ENCODE results near the gene NSMF.

Gene NSMF

DNA sequence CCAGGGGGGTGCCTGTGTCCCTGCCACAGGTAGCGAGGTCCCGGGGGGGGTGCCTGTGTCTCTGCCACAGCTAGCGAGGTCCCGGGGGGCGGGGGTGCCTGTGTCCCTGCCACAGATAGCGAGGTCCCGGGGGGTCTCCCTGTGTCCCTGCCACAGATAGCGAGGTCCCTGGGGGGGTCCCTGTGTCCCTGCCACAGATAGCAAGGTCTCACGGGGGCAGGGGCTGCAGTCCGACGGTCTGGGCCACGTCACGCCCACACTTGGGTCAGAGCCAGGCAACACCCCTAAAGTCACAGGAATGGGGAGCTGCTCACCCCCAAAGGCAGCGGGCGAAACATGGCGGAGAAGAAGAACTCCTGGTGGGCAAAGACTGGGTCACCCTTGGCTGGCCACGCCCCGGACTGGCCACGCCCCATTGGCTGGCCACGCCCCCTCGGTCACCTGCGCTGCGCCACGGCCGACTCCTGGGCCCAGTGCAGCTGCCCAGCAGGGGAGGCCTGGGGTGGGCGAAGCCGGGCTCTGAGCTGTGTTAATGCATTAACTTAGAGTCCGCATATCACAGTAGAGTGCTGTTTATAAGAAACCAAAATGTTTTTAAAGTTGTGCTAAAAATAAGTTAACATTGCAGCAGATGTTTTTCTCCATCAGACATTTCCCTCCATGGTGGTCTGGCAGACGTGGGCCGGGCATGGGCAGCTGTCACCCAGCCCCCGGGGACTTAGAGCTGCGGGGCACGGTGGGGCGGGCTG lies 29.0 kb downstream of the NSMF start:
- no peak for DNase-seq

DNA sequence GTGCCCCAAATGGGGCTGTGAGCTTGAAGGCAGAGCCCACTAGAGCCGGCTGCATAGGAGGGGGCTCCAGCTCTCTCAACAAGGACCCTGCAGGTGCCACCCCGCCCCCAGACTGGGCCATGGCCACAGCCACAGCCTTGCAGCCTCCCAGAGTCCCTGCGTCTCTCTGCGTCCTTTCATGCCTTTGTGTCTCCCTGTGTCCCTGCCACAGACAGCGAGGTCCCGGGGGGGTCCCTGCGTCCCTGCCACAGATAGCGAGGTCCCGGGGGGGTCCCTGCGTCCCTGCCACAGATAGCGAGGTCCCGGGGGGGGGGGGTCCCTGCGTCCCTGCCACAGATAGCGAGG lies 29.6 kb downstream of the NSMF start:
- no peak for DNase-seq

DNA sequence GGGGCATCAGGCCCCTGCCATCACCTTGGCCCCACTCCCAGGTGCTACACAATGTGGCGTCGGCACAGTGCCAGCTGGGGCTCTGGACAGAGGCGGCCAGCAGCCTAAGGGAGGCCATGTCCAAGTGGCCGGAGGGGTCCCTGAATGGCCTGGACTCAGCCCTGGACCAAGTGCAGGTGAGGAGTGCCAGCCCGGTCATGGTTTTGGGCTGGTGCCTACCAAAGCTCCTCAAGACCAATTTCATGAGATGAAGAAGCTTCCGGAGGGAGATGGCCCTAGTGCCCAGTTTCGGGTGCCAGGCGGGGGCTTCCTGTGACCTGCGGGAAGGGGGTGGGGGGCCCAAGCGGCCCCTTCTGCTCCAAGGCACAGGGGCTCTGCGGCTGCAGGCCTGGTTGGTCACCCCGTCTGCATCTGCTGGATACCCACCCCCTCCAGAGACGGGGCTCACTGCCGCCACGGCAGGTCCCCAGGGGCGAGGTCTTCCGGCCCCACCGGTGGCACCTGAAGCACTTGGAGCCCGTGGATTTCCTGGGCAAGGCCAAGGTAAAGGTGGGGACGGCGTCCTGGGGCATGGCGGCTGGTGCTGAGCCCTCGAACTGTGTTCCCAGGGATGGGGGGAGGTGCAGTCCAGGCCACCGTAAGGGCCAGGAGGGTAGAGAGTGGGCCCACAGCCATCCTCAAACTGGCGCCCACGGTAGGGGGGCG lies 30.1 kb downstream of the NSMF start:
- no peak for DNase-seq

DNA sequence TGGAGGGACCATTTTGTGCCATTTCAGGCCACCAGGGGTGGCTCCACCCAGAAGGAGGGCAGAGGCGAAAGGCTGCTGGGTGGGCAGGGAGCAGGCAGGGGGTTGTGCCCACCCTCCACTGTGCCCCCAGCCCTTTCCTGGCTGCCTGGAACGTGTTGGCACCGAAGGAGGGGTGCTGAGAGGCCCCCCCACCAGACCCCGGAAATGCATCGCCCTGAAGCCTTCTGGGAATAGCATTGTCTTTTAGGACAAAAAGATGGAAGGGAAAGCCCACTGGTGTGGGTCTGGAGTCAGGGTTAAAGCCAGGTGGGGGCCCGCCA lies 30.9 kb downstream of the NSMF start:
- no peak for DNase-seq

DNA sequence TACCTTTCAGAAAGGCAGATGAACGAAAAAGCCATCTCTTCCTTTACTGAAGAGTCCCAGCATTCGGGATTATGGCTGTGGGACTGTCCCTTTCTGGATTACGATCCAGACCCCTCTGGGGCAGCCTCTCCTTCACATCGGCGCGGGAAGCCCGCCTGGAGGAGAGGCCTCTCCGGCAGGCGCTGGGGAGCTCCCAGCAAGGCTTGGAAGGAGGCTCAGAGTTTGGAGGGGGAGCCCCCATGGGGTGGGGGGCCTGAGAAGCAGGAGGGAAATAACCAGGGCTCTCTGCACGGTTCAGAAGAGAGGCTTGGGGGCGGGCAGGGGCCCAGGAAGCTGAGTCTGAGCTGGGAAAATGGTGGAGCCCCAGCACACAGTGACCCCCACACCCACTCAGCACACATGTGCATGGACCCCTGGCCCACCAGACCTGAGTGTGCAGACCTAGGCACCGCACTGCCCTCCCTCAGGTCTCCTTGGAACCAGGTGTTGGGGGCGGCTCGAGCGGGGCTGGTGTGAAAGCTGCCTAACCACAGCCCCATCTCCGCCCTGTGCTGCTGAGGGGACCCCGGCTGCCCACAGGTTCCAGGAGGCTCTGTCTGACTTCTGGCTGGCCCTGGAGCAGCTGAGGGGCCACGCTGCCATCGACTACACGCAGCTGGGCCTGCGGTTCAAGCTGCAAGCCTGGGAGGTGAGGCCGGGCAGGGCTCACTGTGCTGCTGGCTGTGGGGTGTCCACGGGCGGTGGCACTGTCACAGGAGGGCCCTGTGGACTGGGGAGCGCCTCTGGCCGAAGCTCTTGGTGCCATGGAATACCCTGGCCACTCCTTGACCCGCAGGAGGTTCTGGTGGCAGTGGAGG lies 31.5 kb downstream of the NSMF start:
- no peak for DNase-seq

DNA sequence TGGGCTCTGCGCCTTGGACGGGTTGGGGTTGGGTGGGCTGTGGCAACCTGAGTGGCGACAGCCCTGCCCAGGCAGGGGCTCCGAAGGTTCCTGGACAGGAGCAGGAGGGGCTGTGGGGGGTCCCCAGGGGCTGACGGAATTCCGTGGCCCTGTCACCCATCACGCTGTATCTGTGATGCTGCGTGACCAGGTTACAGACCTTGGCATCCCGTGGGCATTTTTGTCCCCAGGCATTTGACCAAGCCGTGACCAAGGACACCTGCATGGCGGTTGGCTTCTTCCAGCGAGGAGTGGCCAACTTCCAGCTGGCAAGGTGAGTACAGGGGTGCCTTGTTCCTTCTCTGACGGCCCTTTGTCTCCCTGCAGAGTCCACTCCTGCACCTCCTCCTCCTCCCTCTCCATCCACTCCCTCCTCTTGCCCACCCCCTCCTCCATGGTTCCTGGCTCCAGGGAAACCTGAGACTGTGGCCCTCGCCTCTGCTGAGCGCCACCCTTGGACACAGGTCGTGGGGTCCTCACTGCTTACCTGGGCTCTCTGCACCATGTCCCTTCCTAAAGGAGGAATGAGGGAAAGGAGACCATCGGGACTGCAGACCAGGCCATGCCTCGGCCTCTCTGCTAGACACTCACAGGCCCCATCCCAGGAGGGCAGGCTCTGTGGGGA lies 33.0 kb downstream of the NSMF start:
- no peak for DNase-seq

DNA sequence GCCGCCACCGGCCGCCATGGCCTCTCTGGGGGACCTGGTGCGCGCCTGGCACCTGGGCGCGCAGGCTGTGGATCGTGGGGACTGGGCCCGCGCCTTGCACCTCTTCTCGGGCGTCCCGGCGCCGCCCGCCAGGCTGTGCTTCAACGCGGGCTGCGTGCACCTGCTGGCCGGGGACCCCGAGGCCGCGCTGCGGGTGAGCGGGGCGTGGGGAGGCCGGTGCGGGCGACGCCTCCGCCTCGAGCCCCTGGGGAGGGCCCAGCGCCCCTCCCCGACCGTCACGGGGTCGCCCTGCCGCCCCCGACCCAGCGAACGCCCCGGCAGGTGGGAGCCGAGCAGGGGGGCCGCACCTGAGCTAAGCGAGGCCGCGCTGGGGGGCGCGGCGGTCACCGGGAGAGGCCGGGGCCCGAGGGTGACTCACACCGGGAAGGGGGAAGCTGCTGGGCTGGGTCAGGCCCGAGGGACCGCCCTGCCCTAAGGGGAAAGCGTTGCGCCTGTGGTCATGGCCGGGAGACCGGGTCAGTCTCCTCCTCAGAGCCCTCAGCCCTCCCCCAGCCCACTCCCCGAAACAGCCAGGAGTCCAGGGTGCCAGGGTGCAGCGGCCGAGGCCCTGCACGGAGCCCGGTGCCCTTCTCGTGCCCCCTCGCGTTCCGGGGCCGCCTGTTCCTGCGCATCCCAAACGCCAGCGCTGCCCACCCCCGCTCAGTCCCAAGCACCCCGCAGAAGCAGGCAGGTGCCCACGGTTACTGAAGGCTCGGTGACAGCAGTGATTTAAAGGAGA lies 35.4 kb downstream of the NSMF start:
- DNase-seq, result no peak

DNA sequence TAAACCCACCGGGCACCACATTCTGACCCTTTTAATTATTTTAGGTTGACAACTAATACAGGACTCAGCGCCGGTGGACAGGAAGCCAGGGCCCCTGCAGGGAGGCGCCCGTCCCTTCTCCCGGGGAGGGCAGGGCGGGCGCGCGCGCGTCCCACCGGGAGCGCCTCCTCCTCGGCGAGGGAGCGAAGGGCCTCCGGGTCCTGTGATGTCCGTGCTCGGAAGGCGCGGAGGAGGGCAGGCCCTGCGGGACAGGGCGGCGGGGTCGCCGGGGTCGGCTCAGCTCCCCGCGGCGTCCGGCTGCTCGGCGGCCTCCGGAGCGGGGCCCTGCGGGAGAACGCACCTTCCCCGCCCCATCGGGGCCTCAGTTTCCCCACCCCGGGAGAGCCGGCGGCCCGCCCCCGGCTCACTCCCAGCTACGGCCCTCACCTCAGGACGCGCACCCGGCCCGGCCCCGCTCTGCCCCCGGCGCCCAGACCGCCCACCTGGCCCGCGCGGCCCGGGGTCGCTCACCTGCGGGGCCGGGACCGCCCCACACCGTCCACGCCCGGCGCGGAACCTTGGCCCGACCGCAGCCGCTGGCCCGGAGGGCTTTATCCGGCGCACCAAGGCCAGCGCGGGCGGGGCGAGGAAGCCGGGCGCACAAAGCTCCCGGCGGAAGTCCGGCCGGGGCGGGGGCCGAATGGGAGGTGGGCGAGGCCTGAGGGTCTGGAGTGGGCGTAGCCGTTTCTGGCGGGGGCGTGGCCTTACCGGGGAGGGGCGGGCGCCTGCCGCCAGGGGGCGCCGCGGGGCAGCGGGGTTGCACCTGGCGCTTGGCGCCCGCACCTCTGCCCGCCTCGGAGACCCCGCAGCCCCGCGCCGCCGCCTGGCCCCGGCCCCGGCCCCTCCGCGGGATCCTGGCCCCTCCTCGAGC lies 36.3 kb downstream of the NSMF start, which contains the start of the genes EXD3 and NOXA1:
TSS of gene EXD3 (minus strand) at position 559 of the 910 bp plus-strand sequence. CDS start 27,805 bp downstream, outside the sequence.
TSS of gene NOXA1 (plus strand) at position 790 of the 910 bp plus-strand sequence. CDS start 137 bp downstream, outside the sequence.
- peak; percentile 92 for DNase-seq

DNA sequence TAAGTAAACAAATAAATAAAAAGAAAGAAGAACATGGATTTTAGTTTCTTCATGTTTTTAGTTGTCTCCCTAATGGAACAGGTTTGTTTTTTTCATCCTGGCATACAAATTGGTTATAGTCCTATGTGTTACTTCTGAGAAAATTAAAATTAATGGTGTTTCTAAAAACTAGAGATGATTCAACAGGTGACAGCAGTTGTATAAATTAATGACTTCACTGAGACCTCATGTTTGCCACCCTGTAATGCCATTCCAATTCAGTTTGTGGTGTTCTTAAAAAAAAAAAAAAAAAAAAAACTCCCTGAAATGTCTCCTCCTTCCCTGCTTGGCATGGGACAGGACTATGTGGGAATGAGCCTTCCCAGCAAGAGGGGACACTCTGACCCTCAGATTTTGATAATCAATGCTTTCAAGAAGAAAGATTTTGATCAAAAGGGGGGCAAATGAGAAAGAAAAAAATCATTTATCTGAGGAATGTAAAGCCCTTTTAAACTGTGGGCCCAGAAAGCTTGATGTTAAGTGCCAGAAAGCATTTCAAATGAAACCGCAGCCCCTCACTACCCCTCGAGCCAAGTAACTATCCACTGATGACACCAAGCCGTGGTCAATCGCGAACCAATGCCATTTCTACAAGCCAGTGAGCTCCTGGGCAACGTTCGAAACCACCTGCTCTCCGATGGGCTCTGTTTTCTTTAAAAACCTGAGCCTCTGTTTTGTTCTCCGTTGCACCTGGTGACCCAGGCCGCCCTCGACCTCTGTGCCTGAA lies 37.1 kb downstream of the NSMF start:
- no peak for DNase-seq

DNA sequence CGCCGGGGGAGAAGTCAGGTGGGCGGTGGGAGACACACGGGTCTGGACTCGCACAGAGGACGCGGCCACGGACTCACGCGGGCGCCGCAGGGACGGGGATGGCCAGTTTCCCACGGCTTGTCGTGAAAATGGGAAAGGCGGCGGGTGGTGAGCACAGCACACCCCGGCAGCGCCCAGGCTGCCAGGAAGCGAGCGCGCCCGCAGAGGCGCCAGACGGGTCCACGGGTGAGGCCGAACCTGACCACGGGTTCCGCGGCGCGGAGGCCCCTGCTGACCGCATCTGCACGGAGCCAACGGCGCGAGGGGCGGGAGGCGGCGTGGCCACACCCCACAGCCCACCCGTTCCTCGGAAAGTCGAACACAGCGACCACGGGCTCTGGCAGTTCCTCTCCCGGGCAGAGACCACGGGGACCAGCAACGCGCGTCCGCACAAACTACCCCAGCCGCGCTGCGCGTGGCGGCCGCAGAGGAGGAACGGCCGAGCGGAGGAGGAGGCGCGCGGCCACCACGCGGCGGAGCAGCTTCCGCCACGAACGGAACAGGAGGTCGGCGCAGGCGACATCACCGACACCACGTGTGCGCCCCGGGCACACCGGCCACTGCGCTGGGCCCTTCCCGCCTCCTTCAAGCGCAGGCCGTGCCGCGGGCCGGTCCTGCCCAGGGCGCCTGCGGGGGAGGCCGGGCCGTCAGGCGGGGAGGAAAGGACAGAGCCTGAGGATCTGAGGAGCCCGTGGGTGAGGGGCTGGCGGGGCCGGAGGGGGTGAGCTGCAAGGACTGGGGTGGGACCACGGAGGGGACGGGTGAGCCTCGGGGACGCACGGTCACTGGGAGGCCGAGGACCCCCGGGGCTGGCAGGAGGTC lies 41.7 kb downstream of the NSMF start:
- DNase-seq, result no peak

DNA sequence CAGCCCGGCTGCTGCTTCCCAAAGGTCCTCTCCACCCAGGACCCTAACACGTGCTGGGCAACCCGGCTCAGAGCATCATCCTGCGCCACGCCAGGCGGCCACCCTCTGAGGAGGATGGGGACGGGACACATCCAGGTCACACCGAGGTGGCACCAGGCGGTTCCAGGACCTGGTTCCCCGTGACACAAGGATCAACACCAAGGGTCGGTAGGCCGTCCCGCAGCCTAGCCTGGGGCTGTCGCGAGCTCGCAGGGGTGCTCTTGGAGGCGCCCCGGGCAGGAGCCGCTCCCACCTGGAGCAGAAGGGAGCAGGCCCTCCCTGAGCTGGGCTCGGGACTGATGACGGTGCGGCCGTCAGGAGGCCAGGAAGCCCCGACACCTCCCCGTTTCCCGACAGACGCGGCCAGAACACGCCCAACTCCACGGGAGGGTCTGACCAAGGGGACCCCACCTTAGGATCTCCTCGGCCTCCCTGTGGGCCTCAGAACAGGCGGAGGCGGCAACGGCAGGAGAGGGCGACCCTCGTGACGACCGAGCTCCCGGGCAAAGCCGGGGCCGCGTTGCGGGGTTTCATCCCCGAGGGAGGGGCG lies 42.5 kb downstream of the NSMF start:
- no peak for DNase-seq

DNA sequence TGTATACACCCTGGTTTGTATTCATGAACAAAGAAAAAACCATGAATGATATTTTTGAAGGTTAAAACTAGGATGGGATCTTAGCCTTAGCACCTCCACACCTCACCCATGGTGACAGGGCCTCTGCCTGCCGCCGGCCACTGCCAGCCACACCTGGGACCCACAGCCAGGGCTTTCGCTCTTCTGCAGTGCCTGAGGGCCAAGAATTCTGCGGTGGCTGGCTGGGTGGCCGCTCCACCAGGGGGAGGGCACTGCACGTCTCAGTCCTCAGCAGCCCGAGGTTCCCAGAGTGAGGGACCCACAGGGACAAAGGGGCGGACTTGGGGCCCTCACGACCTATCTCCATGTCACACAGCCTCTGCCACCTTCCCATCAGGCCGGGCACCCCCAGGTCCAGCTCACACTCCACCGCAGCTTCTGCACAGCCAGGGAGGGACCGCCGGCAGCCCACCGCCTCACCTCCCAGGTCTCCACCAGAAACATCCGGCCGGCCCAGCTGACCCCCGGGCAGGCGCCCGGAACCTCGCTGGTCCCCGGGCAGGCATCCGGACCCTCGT lies 43.0 kb downstream of the NSMF start:
- no peak for DNase-seq

DNA sequence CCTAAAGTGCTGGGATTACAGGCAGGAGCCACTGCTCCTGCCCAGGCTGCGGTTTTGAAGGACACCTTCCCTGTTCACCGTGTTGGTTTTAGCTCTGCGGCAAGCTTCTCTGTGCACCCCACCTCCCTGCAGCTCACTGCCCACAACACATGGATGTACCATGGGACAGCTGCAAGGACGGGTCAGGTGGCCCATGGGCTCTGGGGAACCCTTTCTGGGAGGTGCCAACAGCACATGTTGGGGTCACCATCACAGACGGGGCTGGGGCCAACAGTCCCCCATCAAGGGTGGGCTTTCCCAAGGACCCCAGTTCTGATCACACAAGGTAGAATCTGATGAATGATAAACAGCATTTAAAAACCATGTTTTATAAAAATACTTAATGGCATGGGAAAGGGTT lies 43.7 kb downstream of the NSMF start:
- DNase-seq, result no peak

DNA sequence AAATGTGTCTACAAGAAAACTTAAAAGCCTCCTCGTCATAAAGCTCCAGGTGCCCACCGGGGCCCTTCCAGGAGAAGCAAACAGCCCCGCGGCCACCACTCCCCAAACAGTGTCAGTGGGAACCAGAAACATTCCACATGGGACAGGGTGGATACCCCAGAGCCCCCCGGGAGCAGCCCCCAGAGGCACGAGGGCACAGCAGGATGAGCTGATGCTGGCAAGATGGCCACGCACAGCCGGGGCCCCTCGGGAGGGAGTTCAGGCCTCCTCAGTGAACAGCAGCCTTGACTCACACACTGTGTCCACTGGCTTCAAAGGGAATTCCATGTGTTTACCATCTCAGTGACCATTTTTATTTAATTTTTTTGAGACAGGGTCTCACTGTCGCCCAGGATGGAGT lies 46.7 kb downstream of the NSMF start:
- DNase-seq, result no peak

DNA sequence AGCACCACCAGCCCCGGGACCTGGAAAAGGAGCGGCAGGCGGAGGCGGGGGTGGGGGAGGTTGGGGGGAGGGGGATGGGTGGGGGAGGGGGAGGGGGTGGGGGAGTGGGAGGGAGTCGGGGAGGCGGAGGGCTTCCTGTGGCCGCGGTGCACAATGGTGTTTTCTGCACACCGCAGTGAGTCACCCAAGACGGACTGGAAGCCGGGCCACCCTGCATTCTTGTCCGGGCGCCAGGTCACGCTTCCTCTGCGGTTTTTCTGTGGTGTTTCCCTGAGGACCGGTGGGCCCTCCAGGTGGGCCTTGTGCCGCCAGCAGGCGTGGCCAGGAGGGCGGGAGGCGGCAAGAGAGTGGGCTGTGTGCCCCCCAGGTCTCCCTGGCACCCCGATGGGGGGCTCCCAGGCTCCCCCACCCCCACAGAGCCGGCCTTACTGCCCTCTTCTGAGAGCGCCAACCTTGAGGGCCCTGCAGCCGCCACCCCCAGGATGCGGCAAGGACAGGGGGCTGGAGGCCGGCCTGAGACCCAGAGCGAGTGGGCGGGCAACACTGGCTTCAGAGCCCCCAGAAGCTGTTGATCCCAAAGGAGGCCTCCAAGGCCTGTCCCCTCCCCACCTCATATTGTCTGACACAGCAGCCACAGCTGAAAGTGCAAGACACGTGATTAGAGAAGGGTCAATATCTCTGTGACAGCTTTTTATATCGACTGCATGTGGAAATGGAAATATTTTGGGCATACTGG lies 47.3 kb downstream of the NSMF start:
- DNase-seq, result no peak

DNA sequence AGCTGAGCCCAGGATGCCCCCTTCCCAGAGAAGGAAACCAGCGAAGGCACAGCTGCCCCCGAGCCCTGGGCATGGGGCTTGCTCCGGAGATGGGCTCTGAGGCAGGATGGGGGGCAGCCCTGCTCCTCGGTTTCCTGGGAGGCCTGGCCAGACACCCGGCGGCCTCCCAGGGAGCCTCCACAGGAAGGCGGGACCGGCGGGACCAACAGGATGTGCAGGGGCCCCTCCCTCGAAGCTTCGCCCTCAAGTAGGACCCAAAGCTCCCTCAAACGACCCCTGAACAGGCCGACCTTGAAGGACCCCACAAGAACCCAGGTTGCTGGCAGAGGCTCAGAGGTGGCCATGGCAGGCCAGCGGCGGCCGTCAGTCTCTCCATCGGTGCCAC lies 47.9 kb downstream of the NSMF start:
- no peak for DNase-seq

DNA sequence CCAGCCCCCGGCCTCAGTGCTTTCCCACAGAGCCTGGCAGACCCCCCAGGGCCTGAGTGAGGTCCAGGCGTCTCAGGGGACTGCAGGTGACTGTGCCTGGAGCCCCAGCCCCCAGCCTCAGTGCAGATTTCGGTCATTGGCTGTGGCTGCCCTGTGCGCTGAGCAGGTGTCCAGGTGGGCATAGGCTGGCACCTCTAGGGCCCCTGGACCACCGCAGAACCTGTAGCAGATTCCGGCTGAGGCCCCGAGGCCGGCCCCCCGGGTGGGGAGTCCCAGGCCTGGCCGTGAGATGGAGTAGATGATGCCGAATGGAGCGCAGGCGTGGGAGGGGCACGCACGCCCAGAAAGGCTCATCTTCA lies 48.3 kb downstream of the NSMF start:
- DNase-seq, result no peak

All from activated gamma-delta T cell (primary cell).